Naive thymus-derived CD4-positive, alpha-beta T cell (primary cell): ENCODE measurements around the gene RPS6KA1. TPM values are rescaled to one million over a fixed set of nuclear protein-coding genes. Genes with fewer than 3 reads are reported as not detected.

Experiments
- ATAC-seq: fragments of 150-1000 bp; cut with Tn5 transposase; 2 replicates; pipeline ENCODE4 v1.10.0; 2021; ENCODE audit warnings: mild to moderate bottlenecking, moderate library complexity
- CTCF ChIA-PET: fragments of 350-600 bp; sonication (Branson Sonifier 250); formaldehyde crosslinking; loops from one replicate; lab custom pipeline; 2021; ENCODE audit warnings: antibody characterized with exemption; lab: Charles Lee
- POLR2A ChIA-PET: fragments of 350-600 bp; sonication (Branson Sonifier 250); formaldehyde crosslinking; loops from one replicate; lab custom pipeline; 2021; ENCODE audit warnings: antibody characterized with exemption, inconsistent platforms; lab: Charles Lee
- DNase-seq, 9 donors: peaks; one replicate each; pipeline versions ENCODE4 v3.0.0 to v3.0.0-alpha.2; 2020 to 2022; ENCODE audit warnings: mixed read lengths in 1 of 9
- H3K27ac ChIP-seq: one replicate; pipeline ENCODE4 v1.7.0; 2013; ENCODE audit warnings: mild to moderate bottlenecking, low read depth, low read length, moderate library complexity
- H3K27me3 ChIP-seq, 2 donors: one replicate each; pipeline ENCODE4 v1.7.0; 2013; ENCODE audit warnings: low read length in 2 of 2, mild to moderate bottlenecking in 2 of 2, moderate library complexity in 2 of 2; ENCODE audit not compliant: control insufficient read depth in 2 of 2, insufficient read depth in 2 of 2
- H3K36me3 ChIP-seq, 3 experiments: 1 replicate in 2 of 3; 2 replicates in 1 of 3; pipeline ENCODE4 v1.7.0; 2013; ENCODE audit warnings: low read length in 3 of 3, mild to moderate bottlenecking in 3 of 3, moderate library complexity in 1 of 3; ENCODE audit not compliant: insufficient read depth in 3 of 3, control insufficient read depth in 2 of 3
- H3K4me1 ChIP-seq, 2 donors: one replicate each; pipeline ENCODE4 v1.7.0; 2013; ENCODE audit warnings: low read length in 2 of 2, mild to moderate bottlenecking in 2 of 2, moderate library complexity in 1 of 2; ENCODE audit not compliant: control insufficient read depth in 2 of 2, insufficient read depth in 2 of 2
- H3K4me3 ChIP-seq: 2 replicates; pipeline ENCODE4 v1.7.0; 2013; ENCODE audit warnings: mild to moderate bottlenecking, low read length
- H3K9me3 ChIP-seq, 3 experiments: 1 replicate in 2 of 3; 2 replicates in 1 of 3; pipeline ENCODE4 v1.7.0; 2013; ENCODE audit warnings: low read length in 3 of 3; ENCODE audit not compliant: control insufficient read depth in 2 of 3
- H3K27ac Mint-ChIP-seq, 9 donors: one replicate each; pipeline ENCODE4 v1.8.0; 2020 to 2022; ENCODE audit warnings: mixed read lengths in 9 of 9, mild to moderate bottlenecking in 8 of 9, moderate library complexity in 5 of 9, inconsistent platforms in 2 of 9
- H3K27me3 Mint-ChIP-seq, 5 donors: one replicate each; pipeline ENCODE4 v1.8.0; 2021 to 2022; ENCODE audit warnings: mixed read lengths in 5 of 5, mild to moderate bottlenecking in 1 of 5
- H3K36me3 Mint-ChIP-seq, 5 donors: one replicate each; pipeline ENCODE4 v1.8.0; 2020 to 2022; ENCODE audit warnings: mixed read lengths in 5 of 5, mild to moderate bottlenecking in 3 of 5, inconsistent platforms in 1 of 5
- H3K4me1 Mint-ChIP-seq, 7 donors: one replicate each; pipeline ENCODE4 v1.8.0; 2020 to 2022; ENCODE audit warnings: mixed read lengths in 7 of 7, mild to moderate bottlenecking in 3 of 7, inconsistent platforms in 1 of 7
- H3K4me3 Mint-ChIP-seq, 10 donors: one replicate each; pipeline ENCODE4 v1.8.0; 2020 to 2022; ENCODE audit warnings: mild to moderate bottlenecking in 10 of 10, mixed read lengths in 10 of 10, moderate library complexity in 6 of 10, inconsistent platforms in 2 of 10
- H3K9me3 Mint-ChIP-seq, 11 donors: one replicate each; pipeline ENCODE4 v1.8.0; 2020 to 2022; ENCODE audit warnings: mixed read lengths in 11 of 11, mild to moderate bottlenecking in 4 of 11, inconsistent platforms in 1 of 11, moderate library complexity in 1 of 11
- intact Hi-C, 2 donors: fragments of 100-400 bp; cut with micrococcal nuclease; formaldehyde crosslinking; loops; one replicate each; pipeline ENCODE4 v1.15.1; 2023
- polyA plus RNA-seq, 2 donors: library from polyadenylated mRNA; unstranded; fragments of 300-500 nt; fragmentation: Illumina TruSeq; gene quantifications; one replicate each; pipeline ENCODE4 v1.2.3, GENCODE V29; 2021
- total RNA-seq, 6 experiments: library from RNA in 5 of 6; stranded (reverse) in 5 of 6; gene quantifications; 1 replicate in 5 of 6; 2 replicates in 1 of 6; pipeline ENCODE4 v1.2.3 and lab custom pipeline; 2021 to 2026

Gene RPS6KA1
- total and polyA plus RNA-seq, 7 experiments from 2014 or later, result 53.8 to 205 (median 109) TPM

DNA sequence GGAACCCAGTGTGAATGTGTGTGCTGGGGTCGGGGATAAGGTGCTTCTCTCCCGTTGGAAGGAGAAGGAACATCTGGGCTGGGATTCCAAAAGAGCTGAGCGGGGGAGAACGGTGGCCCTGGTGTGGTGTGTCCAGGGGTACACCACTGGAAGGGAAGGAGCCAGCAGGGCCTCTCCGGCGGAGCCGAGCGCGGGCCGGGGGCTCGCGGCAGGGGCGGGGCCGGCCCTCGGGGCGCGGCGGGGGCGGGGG lies 231 bp upstream of the RPS6KA1 start:
- POLR2A ChIA-PET, result interaction anchor here (0.5 to 4.2 kb wide), 4 partner anchors 11 to 259 kb away, joined by 3 to 42 read pairs (median 8); partner anchors contain the start of gene PIGV
- no peaks in the 10 kb centered on the region for H3K9me3 Mint-ChIP-seq
- peak overlapping the region; percentile 69 to 96 (median 85) for H3K27ac Mint-ChIP-seq
- peaks cover 0 to 11% (median 0%) of the 10 kb centered on the region in 5 donors for H3K27me3 Mint-ChIP-seq
- H3K36me3 ChIP-seq, result no peaks in the 10 kb centered on the region
- no peaks in the 10 kb centered on the region for H3K36me3 Mint-ChIP-seq
- intact Hi-C loops, result loop anchor here (1.0 to 2.0 kb wide), 4 partner anchors 15 to 57 kb away; partner anchors contain the start of gene HMGN2 (in 1 of the 2)
- H3K4me1 ChIP-seq, result peaks cover 16 to 17% of the 10 kb centered on the region in 2 donors
- H3K4me3 ChIP-seq, result peak overlapping the region; percentile 37
- CTCF ChIA-PET, result no interaction called here
- DNase-seq (no peak), ATAC-seq (no peak)
- no peaks in the 10 kb centered on the region for H3K27me3 ChIP-seq
- no peaks in the 10 kb centered on the region for H3K9me3 ChIP-seq
- peaks cover 11 to 30% (median 22%) of the 10 kb centered on the region in 7 donors for H3K4me1 Mint-ChIP-seq
- H3K27ac ChIP-seq, result peak overlapping the region; percentile 51
- H3K4me3 Mint-ChIP-seq, result peak overlapping the region; percentile 71 to 95 (median 90)

GRCh38 chr1:26530410-26530894 lies 891 bp downstream of the RPS6KA1 start:
- CTCF ChIA-PET, result interaction anchor here (0.6 kb wide), 1 partner anchor 274 kb away, joined by 3 read pairs; no protein-coding TSS in a partner anchor
- no peak for ATAC-seq
- H3K9me3 Mint-ChIP-seq, result no peaks in the 10 kb centered on the region
- POLR2A ChIA-PET, result interaction anchor here (0.7 to 4.2 kb wide), 6 partner anchors 9 to 258 kb away, joined by 3 to 42 read pairs (median 5); partner anchors contain the start of gene PIGV
- Histone ChIP-seq H3K27ac (peak overlapping the region; percentile 75), H3K4me1 (peaks cover 22 to 26% of the 10 kb centered on the region in 2 donors), H3K36me3 (no peaks in the 10 kb centered on the region), H3K9me3 (no peaks in the 10 kb centered on the region), H3K4me3 (peak overlapping the region; percentile 48), H3K27me3 (no peaks in the 10 kb centered on the region)
- H3K27ac Mint-ChIP-seq, result peak overlapping the region in 7 of 9 donors; percentile 25 to 78 (median 62)
- no peaks in the 10 kb centered on the region for H3K36me3 Mint-ChIP-seq
- no peak for DNase-seq
- intact Hi-C loops, result loop anchor here in 1 of 2 donors (1.0 kb wide), 1 partner anchor 12 kb away; no protein-coding TSS in a partner anchor
- H3K4me3 Mint-ChIP-seq, result peak overlapping the region; percentile 79 to 93 (median 86)
- H3K4me1 Mint-ChIP-seq, result peaks cover 20 to 41% (median 31%) of the 10 kb centered on the region in 7 donors
- H3K27me3 Mint-ChIP-seq, result peaks cover 0 to 3% (median 0%) of the 10 kb centered on the region in 5 donors

DNA sequence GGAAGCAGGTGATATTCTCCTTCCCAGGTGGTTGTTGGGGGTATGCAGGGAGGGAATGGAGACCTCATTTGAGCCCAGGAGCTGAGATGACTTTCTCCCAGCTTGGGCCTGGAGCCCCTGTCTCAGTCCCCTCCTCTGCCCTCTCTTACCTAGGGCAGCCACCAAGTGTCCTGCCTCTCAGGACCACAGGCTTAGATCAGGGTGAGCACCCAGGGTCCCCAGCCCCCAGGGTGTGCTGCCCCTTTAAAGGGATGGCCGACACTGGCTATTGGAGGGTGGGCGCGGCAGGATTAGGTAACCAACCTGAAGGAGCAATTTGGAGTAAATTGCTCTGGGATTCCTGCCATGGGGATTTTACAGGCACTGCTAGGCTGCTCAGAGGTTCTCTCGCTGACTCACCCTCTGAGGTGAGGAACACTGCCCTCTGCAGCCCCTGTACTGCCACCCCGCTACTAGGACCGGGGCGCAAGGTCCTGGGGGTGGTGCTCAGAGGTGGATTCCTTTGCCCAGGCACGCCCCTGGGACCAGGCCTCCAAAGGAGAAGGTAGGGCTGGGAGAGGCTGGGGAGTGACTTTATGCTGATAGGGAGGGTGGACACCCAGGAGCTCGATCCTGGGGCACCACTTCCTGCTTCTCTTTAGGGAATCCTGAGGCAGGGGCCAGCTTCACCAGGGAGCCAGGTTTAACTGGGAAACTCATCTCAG lies 1.5 kb downstream of the RPS6KA1 start:
- Mint-ChIP-seq H3K4me3 (peak overlapping the region; percentile 79 to 93 (median 86)), H3K27me3 (peaks cover 0 to 3% (median 0%) of the 10 kb centered on the region in 5 donors), H3K9me3 (no peaks in the 10 kb centered on the region), H3K4me1 (peaks cover 20 to 42% (median 33%) of the 10 kb centered on the region in 7 donors), H3K36me3 (no peaks in the 10 kb centered on the region), H3K27ac (peak overlapping the region in 3 of 9 donors; percentile 31 to 57 (median 43))
- POLR2A ChIA-PET, result interaction anchor here (0.7 to 4.2 kb wide), 8 partner anchors 9 to 257 kb away, joined by 3 to 42 read pairs (median 3); partner anchors contain the start of gene PIGV
- CTCF ChIA-PET, result interaction anchor here (1.1 kb wide), 1 partner anchor 11 kb away, joined by 3 read pairs; no protein-coding TSS in a partner anchor
- ATAC-seq, result peak; percentile 35
- Histone ChIP-seq H3K27me3 (no peaks in the 10 kb centered on the region), H3K9me3 (no peaks in the 10 kb centered on the region), H3K27ac (no peak overlapping the region), H3K4me1 (peaks cover 26 to 30% of the 10 kb centered on the region in 2 donors), H3K4me3 (peak overlapping the region; percentile 48), H3K36me3 (no peaks in the 10 kb centered on the region)
- DNase-seq, result no peak
- intact Hi-C loops, result loop anchor here in 1 of 2 donors (1.0 kb wide), 1 partner anchor 11 kb away; no protein-coding TSS in a partner anchor

GRCh38 chr1:26531651-26532131 lies 2.1 kb downstream of the RPS6KA1 start:
- peaks cover 20 to 46% (median 37%) of the 10 kb centered on the region in 7 donors for H3K4me1 Mint-ChIP-seq
- H3K27ac Mint-ChIP-seq, result peak overlapping the region in 1 of 9 donors; percentile 28
- Histone ChIP-seq H3K4me3 (no peak overlapping the region), H3K27me3 (no peaks in the 10 kb centered on the region), H3K36me3 (no peaks in the 10 kb centered on the region), H3K27ac (no peak overlapping the region), H3K9me3 (no peaks in the 10 kb centered on the region), H3K4me1 (peaks cover 26 to 30% of the 10 kb centered on the region in 2 donors)
- peak overlapping the region in 3 of 10 donors; percentile 53 to 93 (median 80) for H3K4me3 Mint-ChIP-seq
- ChIA-PET POLR2A (interaction anchor here (0.7 to 2.5 kb wide), 3 partner anchors 32 to 256 kb away, joined by 3 to 7 read pairs (median 3); partner anchors contain the start of gene PIGV), CTCF (interaction anchor here (1.1 kb wide), 1 partner anchor 10 kb away, joined by 3 read pairs; no protein-coding TSS in a partner anchor)
- ATAC-seq (no peak), DNase-seq (no peak)
- intact Hi-C loops, result no loop called here
- peaks cover 0 to 3% (median 0%) of the 10 kb centered on the region in 5 donors for H3K27me3 Mint-ChIP-seq
- H3K9me3 Mint-ChIP-seq, result no peaks in the 10 kb centered on the region
- H3K36me3 Mint-ChIP-seq, result no peaks in the 10 kb centered on the region

DNA sequence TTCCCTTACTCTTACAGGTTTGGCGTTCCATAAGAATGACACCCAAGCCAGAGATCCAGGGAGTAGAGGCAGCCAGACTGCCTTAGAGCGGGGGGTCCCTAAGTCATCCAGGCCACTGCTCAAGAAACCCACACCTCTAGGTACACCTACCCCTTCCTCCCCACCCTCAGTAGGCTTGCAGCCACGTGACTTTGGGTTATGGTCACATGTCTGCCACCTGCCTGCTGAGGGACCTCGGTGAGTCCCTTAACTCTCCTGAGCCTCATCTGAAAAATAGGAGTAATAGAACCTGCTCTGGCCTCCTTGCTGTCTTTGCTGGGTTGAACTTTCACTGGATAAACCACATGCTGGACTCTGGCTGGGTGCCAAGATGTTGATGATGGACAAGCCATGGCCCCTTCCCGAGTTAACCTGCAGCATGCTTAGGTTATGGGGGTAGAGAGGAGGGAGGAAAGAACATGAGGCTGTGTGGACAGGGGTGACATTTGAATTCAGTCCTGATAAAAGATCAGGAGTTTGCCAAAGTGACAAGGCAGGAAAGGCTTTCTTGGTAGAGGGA lies 4.5 kb downstream of the RPS6KA1 start:
- no peaks in the 10 kb centered on the region for H3K27me3 ChIP-seq
- H3K36me3 ChIP-seq, result no peaks in the 10 kb centered on the region
- POLR2A ChIA-PET, result no interaction called here
- no peak for ATAC-seq
- Mint-ChIP-seq H3K9me3 (no peaks in the 10 kb centered on the region), H3K4me3 (peak overlapping the region in 2 of 10 donors; percentile 5 to 13), H3K36me3 (peaks cover 0 to 2% (median 0%) of the 10 kb centered on the region in 5 donors), H3K4me1 (peaks cover 33 to 60% (median 53%) of the 10 kb centered on the region in 7 donors), H3K27ac (peak overlapping the region in 5 of 9 donors; percentile 1 to 75 (median 39)), H3K27me3 (no peaks in the 10 kb centered on the region)
- H3K27ac ChIP-seq, result no peak overlapping the region
- H3K9me3 ChIP-seq, result no peaks in the 10 kb centered on the region
- CTCF ChIA-PET, result interaction anchor here (0.6 to 1.4 kb wide), 3 partner anchors 62 to 1876 kb away, joined by 3 to 4 read pairs (median 3); no protein-coding TSS in a partner anchor
- no peak for DNase-seq
- no peak overlapping the region for H3K4me3 ChIP-seq
- intact Hi-C loops, result no loop called here
- peaks cover 36 to 48% of the 10 kb centered on the region in 2 donors for H3K4me1 ChIP-seq

- Mint-ChIP-seq H3K4me1 (peaks cover 43 to 68% (median 59%) of the 10 kb centered on the region in 7 donors), H3K27me3 (no peaks in the 10 kb centered on the region), H3K36me3 (peaks cover 0 to 2% (median 0%) of the 10 kb centered on the region in 5 donors), H3K4me3 (peak overlapping the region in 7 of 10 donors; percentile 11 to 58 (median 16)), H3K9me3 (no peaks in the 10 kb centered on the region), H3K27ac (peak overlapping the region in 7 of 9 donors; percentile 12 to 70 (median 45))
- ATAC-seq (no peak), DNase-seq (no peak)
- no peaks in the 10 kb centered on the region for H3K27me3 ChIP-seq
- no peaks in the 10 kb centered on the region for H3K36me3 ChIP-seq
- POLR2A ChIA-PET, result interaction anchor here (0.6 to 1.0 kb wide), 5 partner anchors 12 to 761 kb away, joined by 3 to 4 read pairs (median 3); no protein-coding TSS in a partner anchor
- intact Hi-C loops, result no loop called here
- H3K4me3 ChIP-seq, result no peak overlapping the region
- CTCF ChIA-PET, result interaction anchor here (0.5 to 1.4 kb wide), 4 partner anchors 31 to 301 kb away, joined by 3 to 4 read pairs (median 4); no protein-coding TSS in a partner anchor
- H3K4me1 ChIP-seq, result peaks cover 46 to 56% of the 10 kb centered on the region in 2 donors
- H3K27ac ChIP-seq, result no peak overlapping the region
- no peaks in the 10 kb centered on the region for H3K9me3 ChIP-seq
Observed at GRCh38 chr1:26535201-26535600, 5.6 kb downstream of the RPS6KA1 start.
